HepG2 (cell line): ENCODE measurements around the gene POLA2. TPM values are rescaled to one million over a fixed set of nuclear protein-coding genes. Genes with fewer than 3 reads are reported as not detected.
"Not testable (repeated sequence)": the region's sequence is repeated elsewhere in the genome, so short reads cannot be mapped to it uniquely, and the experiment has no call there.

Source experiments
- ATAC-seq: fragments of 200-7000 bp; cut with Tn5 transposase; 3 replicates; pipeline ENCODE4 v1.9.1; 2020; ENCODE audit warnings: mild to moderate bottlenecking, moderate library complexity
- BruUV-seq: library from RNA; stranded (reverse); fragments of 400-500 nt; replicated peaks from 2 replicates; lab custom pipeline; 2021; lab: Mats Ljungman, UMichigan
- CTCF ChIA-PET: fragments of 300-600 bp; formaldehyde crosslinking; extraction: SDS; loops from one replicate; lab custom pipeline; 2021; ENCODE audit warnings: low total read pairs, inconsistent platforms, low intra/inter-chr PET ratio; lab: Yijun Ruan, JAX
- POLR2A ChIA-PET: fragments of 350-600 bp; sonication (Branson Sonifier 250); formaldehyde crosslinking; loops from one replicate; lab custom pipeline; 2020; ENCODE audit warnings: antibody characterized with exemption, inconsistent platforms; lab: Yijun Ruan, JAX
- DNase-seq: peaks from one replicate; pipeline ENCODE4 v3.0.0-alpha.2; 2015; ENCODE audit warnings: low spot score
- FAIRE-seq: peaks from 3 replicates; lab custom pipeline; 2011; peaks lifted over from hg19 to GRCh38; lab: Jason Lieb, UNC
- H2AFZ ChIP-seq: one replicate; pipeline ENCODE4 v1.6.1; 2011; ENCODE audit warnings: low read length, inconsistent platforms
- H3K27ac ChIP-seq: fragments of 300-600 bp; 3 replicates; pipeline ENCODE4 v1.8.0; 2011; ENCODE audit warnings: mixed run types, mild to moderate bottlenecking, mixed read lengths, low read length, inconsistent platforms; ENCODE audit not compliant: insufficient read depth; ENCODE audit errors: extremely low read length
- H3K27me3 ChIP-seq, 2 experiments: fragments of 200-600 bp in 1 of 2; 2 replicates in 1 of 2; 3 replicates in 1 of 2; pipeline versions ENCODE4 v1.6.0 to v1.8.0; 2011; ENCODE audit warnings: low read length in 2 of 2, mild to moderate bottlenecking in 2 of 2, moderate library complexity in 2 of 2, inconsistent platforms in 1 of 2; ENCODE audit not compliant: insufficient read depth in 2 of 2, control insufficient read depth in 1 of 2
- H3K36me3 ChIP-seq, 2 experiments: fragments of 200-600 bp in 1 of 2; replicated peaks in 1 of 2; 2 replicates in 1 of 2; 3 replicates in 1 of 2; pipeline versions ENCODE4 v1.5.1 to v1.8.0; 2011; ENCODE audit warnings: low read length in 2 of 2, inconsistent platforms in 1 of 2; ENCODE audit not compliant: insufficient read depth in 2 of 2, control insufficient read depth in 1 of 2
- H3K4me1 ChIP-seq: 2 replicates; pipeline ENCODE4 v1.5.1; 2012; ENCODE audit warnings: low read length, inconsistent platforms; ENCODE audit not compliant: insufficient read depth
- H3K4me2 ChIP-seq: 2 replicates; pipeline ENCODE4 v1.6.0; 2011; ENCODE audit warnings: low read depth, low read length, inconsistent platforms
- H3K4me3 ChIP-seq, 3 experiments: fragments of 200-600 bp in 1 of 3; sonication (generic), shearing (Covaris generic) in 1 of 3; replicated peaks in 1 of 3; 2 replicates each; pipeline ENCODE4 v1.5.1; 2011 to 2016; ENCODE audit warnings: low read length in 3 of 3, inconsistent platforms in 2 of 3, low read depth in 2 of 3, mild to moderate bottlenecking in 2 of 3, control low read depth in 1 of 3, mixed read lengths in 1 of 3; ENCODE audit not compliant: insufficient read depth in 1 of 3
- H3K79me2 ChIP-seq: one replicate; pipeline ENCODE4 v1.6.1; 2011; ENCODE audit warnings: low read length, inconsistent platforms; ENCODE audit not compliant: insufficient read depth
- H3K9ac ChIP-seq: 2 replicates; pipeline ENCODE4 v1.6.0; 2011; ENCODE audit warnings: mild to moderate bottlenecking, low read depth, low read length, inconsistent platforms; ENCODE audit not compliant: insufficient read depth
- H3K9me3 ChIP-seq: 2 replicates; pipeline ENCODE4 v1.5.1; 2012; ENCODE audit warnings: mild to moderate bottlenecking, low read length
- H4K20me1 ChIP-seq: 2 replicates; pipeline ENCODE4 v1.6.0; 2011; ENCODE audit warnings: inconsistent platforms, mild to moderate bottlenecking, low read length, moderate library complexity; ENCODE audit not compliant: insufficient read depth
- BCLAF1 ChIP-seq: fragments of 450-650 bp; IDR thresholded peaks from 2 replicates; pipeline ENCODE4 v1.6.1; 2017; ENCODE audit warnings: mild to moderate bottlenecking
- BRF2 ChIP-seq: sonication (generic); formaldehyde crosslinking; IDR thresholded peaks from 2 replicates; pipeline ENCODE4 v1.8.1; 2022; ENCODE audit warnings: mild to moderate bottlenecking, missing genetic modification reagents
- HNRNPK ChIP-seq: fragments of 200-400 bp; formaldehyde crosslinking; IDR thresholded peaks from 2 replicates; pipeline ENCODE4 v1.6.1; 2018; ENCODE audit warnings: low read length, low read depth, moderate library complexity, mild to moderate bottlenecking; ENCODE audit not compliant: poor library complexity, severe bottlenecking
- KDM6A ChIP-seq: IDR thresholded peaks from 2 replicates; pipeline ENCODE4 v1.6.1; 2016; ENCODE audit warnings: low read depth
- MIXL1 ChIP-seq: IDR thresholded peaks from 2 replicates; pipeline ENCODE4 v1.6.1; 2016
- NR0B2 ChIP-seq: sonication (generic); formaldehyde crosslinking; IDR thresholded peaks from 2 replicates; pipeline ENCODE4 v1.4.0; 2020; ENCODE audit warnings: mild to moderate bottlenecking, missing genetic modification reagents
- RORA ChIP-seq: sonication (generic); formaldehyde crosslinking; IDR thresholded peaks from 2 replicates; pipeline ENCODE4 v1.5.0; 2020; ENCODE audit warnings: mild to moderate bottlenecking, missing genetic modification reagents, moderate library complexity
- RXRA ChIP-seq: sonication (generic); formaldehyde crosslinking; IDR thresholded peaks from 2 replicates; pipeline ENCODE4 v1.5.1; 2020; ENCODE audit warnings: missing genetic modification reagents
- SALL2 ChIP-seq: sonication (generic); formaldehyde crosslinking; IDR thresholded peaks from 2 replicates; pipeline ENCODE4 v1.8.1; 2023; ENCODE audit warnings: mild to moderate bottlenecking, missing genetic modification reagents, inconsistent platforms
- SRSF4 ChIP-seq: fragments of 200-400 bp; formaldehyde crosslinking; IDR thresholded peaks from one replicate; pipeline ENCODE4 v1.6.1; 2018; ENCODE audit warnings: mild to moderate bottlenecking, low read depth, low read length, moderate library complexity; ENCODE audit not compliant: poor library complexity, severe bottlenecking
- TMF1 ChIP-seq: sonication (generic); formaldehyde crosslinking; IDR thresholded peaks from 2 replicates; pipeline ENCODE4 v1.8.1; 2022; ENCODE audit warnings: low read depth, missing genetic modification reagents
- ZBTB44 ChIP-seq: sonication (generic); formaldehyde crosslinking; IDR thresholded peaks from 2 replicates; pipeline ENCODE4 v1.4.0; 2020; ENCODE audit warnings: missing genetic modification reagents
- ZNF83 ChIP-seq: sonication (generic); formaldehyde crosslinking; IDR thresholded peaks from 2 replicates; pipeline ENCODE4 v1.4.0; 2020; ENCODE audit warnings: missing genetic modification reagents, mild to moderate bottlenecking, borderline replicate concordance
- WGBS: methylation state at CpG from one replicate; pipeline ENCODE4 v1.1.6; 2017; ENCODE audit warnings: low lambda C conversion rate; 5-methylcytosine and 5-hydroxymethylcytosine counted together
- in situ Hi-C: cut with HindIII; loops from 2 replicates; pipeline ENCODE4 v1.10.0; 2017; ENCODE audit warnings: low pct_unique_long_range_greater_than_20kb; ENCODE audit not compliant: extremely low pct_ligation_motif_present
- intact Hi-C: fragments of 100-400 bp; cut with micrococcal nuclease; formaldehyde crosslinking; loops from one replicate; pipeline ENCODE4 v1.10.0; 2022; ENCODE audit not compliant: unreplicated experiment
- polyA plus RNA-seq, 8 experiments: library from polyadenylated mRNA; depleted of rRNA in 3 of 8; stranded (reverse) in 7 of 8; unstranded in 1 of 8; fragments of >200 nt; fragmentation: Illumina TruSeq in 4 of 8; extraction: Trizol in 4 of 8; gene quantifications; 2 replicates each; pipeline versions ENCODE4 v1.2.1 to v1.2.3, GENCODE V29; 2011 to 2016; ENCODE audit warnings: low read depth in 4 of 8, missing spikeins in 1 of 8, mixed read lengths in 1 of 8; ENCODE audit not compliant: insufficient read depth in 1 of 8
- total RNA-seq, 5 experiments: library from RNA; depleted of rRNA; stranded (reverse); fragments of >200 nt; fragmentation: Illumina TruSeq; extraction: Trizol; gene quantifications; 2 replicates each; pipeline ENCODE4 v1.2.3, GENCODE V29; 2016; ENCODE audit warnings: low read depth in 1 of 5

The POLA2 gene
- total and polyA plus RNA-seq, 2 of the 13 experiments (the other 11 are each of a cell fraction or from before 2014, with no cell fraction given), result 9.7 to 15.6 TPM

GRCh38 chr11:65238302-65238701 is 23.5 kb upstream of the POLA2 start:
- H3K27ac ChIP-seq, ATAC-seq, H4K20me1 ChIP-seq, CTCF ChIA-PET, H3K79me2 ChIP-seq, BruUV-seq, H3K9ac ChIP-seq, intact Hi-C loops, H3K36me3 ChIP-seq, DNase-seq, FAIRE-seq: not testable (repeated sequence)
- TF ChIP-seq HNRNPK, result peak; percentile 66
- TF ChIP-seq, all 625 proteins: peak for 1; not testable (repeated sequence) for 624
- H3K4me2 ChIP-seq, POLR2A ChIA-PET, H3K27me3 ChIP-seq, H2AFZ ChIP-seq, H3K9me3 ChIP-seq, H3K4me3 ChIP-seq, in situ Hi-C loops: not testable (repeated sequence)
- H3K4me1 ChIP-seq, result peaks cover 26% of the 10 kb centered on the region; the same call in 1 of the 2 replicates
- 71% methylated on average over 5 of the region's 6 CpGs for WGBS

GRCh38 chr11:65241134-65241533 is 20.6 kb upstream of the POLA2 start:
- CTCF ChIA-PET, result no interaction called here
- no peak overlapping the region for H3K9ac ChIP-seq
- in situ Hi-C loops, result no loop called here
- TF ChIP-seq NR0B2, result no peak
- no peak for TF ChIP-seq MIXL1 (CRISPR knock-in tag)
- no peak for TF ChIP-seq RXRA (CRISPR knock-in tag)
- no peak for TF ChIP-seq BCLAF1
- TF ChIP-seq KDM6A (CRISPR knock-in tag), result no peak
- TF ChIP-seq TMF1 (CRISPR knock-in tag), result no peak
- TF ChIP-seq SRSF4, result no peak
- TF ChIP-seq ZBTB44 (CRISPR knock-in tag), result no peak
- TF ChIP-seq BRF2 (CRISPR knock-in tag), result no peak
- TF ChIP-seq SALL2 (CRISPR knock-in tag), result no peak
- TF ChIP-seq ZNF83 (CRISPR knock-in tag), result no peak
- no peak for TF ChIP-seq RORA (CRISPR knock-in tag)

More at GRCh38 chr11:65241134-65241533, 20.6 kb upstream of the POLA2 start:
- no peaks in the 10 kb centered on the region for H3K36me3 ChIP-seq
- WGBS, result 76% methylated on average over 5 of the region's 5 CpGs
- intact Hi-C loops, result no loop called here
- FAIRE-seq (no peak), DNase-seq (no peak), ATAC-seq (no peak)
- H3K27me3 ChIP-seq, result no peaks in the 10 kb centered on the region; a peak in 1 of 5 replicates
- peaks cover 6% of the 10 kb centered on the region; the same call in 1 of the 2 replicates for H3K9me3 ChIP-seq
- H3K27ac ChIP-seq, result no peak overlapping the region
- H3K79me2 ChIP-seq, result no peaks in the 10 kb centered on the region
- H3K4me1 ChIP-seq, result peaks cover 26% of the 10 kb centered on the region; the same call in 1 of the 2 replicates
- no peaks in the 10 kb centered on the region for H4K20me1 ChIP-seq
- no peak overlapping the region for H2AFZ ChIP-seq
- no peak overlapping the region for H3K4me3 ChIP-seq
- H3K4me2 ChIP-seq, result no peak overlapping the region
- no TSS peak for BruUV-seq
- POLR2A ChIA-PET, result no interaction called here
